ENCODE measurements around the gene PAK6.

DNA sequence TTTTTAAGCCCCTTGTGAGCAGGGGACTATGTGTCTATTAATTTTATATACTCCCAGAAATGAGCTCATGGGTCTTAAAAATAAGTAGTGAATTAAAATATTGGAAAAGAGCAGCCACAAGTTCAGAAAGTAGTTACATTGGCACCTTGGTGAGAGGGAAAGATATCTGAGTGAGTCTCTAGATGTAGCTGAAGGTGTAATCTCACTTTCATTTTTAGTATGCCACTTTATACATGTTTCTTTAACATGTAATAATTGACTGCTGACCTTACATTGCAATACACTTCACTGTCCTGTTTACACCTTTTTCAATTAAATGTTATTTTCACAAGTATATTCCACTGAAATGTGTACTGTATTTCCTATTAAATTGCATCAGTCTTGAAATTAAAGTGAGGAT is 12.1 kb upstream of the PAK6 start:
- TF ChIP-seq, protein P1, sequence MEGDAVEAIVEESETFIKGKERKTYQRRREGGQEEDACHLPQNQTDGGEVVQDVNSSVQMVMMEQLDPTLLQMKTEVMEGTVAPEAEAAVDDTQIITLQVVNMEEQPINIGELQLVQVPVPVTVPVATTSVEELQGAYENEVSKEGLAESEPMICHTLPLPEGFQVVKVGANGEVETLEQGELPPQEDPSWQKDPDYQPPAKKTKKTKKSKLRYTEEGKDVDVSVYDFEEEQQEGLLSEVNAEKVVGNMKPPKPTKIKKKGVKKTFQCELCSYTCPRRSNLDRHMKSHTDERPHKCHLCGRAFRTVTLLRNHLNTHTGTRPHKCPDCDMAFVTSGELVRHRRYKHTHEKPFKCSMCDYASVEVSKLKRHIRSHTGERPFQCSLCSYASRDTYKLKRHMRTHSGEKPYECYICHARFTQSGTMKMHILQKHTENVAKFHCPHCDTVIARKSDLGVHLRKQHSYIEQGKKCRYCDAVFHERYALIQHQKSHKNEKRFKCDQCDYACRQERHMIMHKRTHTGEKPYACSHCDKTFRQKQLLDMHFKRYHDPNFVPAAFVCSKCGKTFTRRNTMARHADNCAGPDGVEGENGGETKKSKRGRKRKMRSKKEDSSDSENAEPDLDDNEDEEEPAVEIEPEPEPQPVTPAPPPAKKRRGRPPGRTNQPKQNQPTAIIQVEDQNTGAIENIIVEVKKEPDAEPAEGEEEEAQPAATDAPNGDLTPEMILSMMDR (optimal IDR thresholded peaks at IDR 0.05 in 1 of 3, IDR thresholded peaks at IDR 0.05 in 1 of 3, conservative IDR thresholded peaks at IDR 0.05 in 1 of 3; ENCODE audit: extremely low read depth in 1 of 3, insufficient read depth in 2 of 3, low read length in 3 of 3), result no peak
- TF ChIP-seq EZH2 (IDR thresholded peaks at IDR 0.05; ENCODE audit: low read length), result no peak

All from keratinocyte (primary cell).